Measurements from ENCODE around the gene CRTC1. TPM values are rescaled to one million over a fixed set of nuclear protein-coding genes. Genes with fewer than 3 reads are reported as not detected.

CRTC1 gene
- total and polyA plus RNA-seq, 2 of the 13 experiments (the other 11 are each of a cell fraction or from before 2014, with no cell fraction given): 2.0 to 2.7 TPM

GRCh38 chr19:18777301-18778075 is 94.0 kb downstream of the CRTC1 start:
- Histone ChIP-seq H3K79me2 (ENCODE audit: insufficient read depth, low read length) (no peaks in the 10 kb centered on the region), H3K27ac (ENCODE audit: extremely low read length, insufficient read depth, low read length) (no peak overlapping the region), H3K9ac (ENCODE audit: insufficient read depth, low read depth, low read length) (no peak overlapping the region), H3K4me1 (ENCODE audit: insufficient read depth, low read length) (peaks cover 30% of the 10 kb centered on the region), H3K4me3 (replicated peaks in 1 of 3; ENCODE audit: insufficient read depth in 1 of 3, low read depth in 2 of 3, low read length in 3 of 3) (no peak overlapping the region), H3K27me3 (ENCODE audit: control insufficient read depth in 1 of 2, insufficient read depth in 2 of 2, low read length in 2 of 2) (0 out of 5 replicates have a peak, but pooled peaks cover 0 to 8% of the 10 kb centered on the region in 2 experiments), H3K4me2 (ENCODE audit: low read depth, low read length) (no peak overlapping the region), H2AFZ (ENCODE audit: low read length) (no peak overlapping the region), H3K36me3 (replicated peaks in 1 of 2; ENCODE audit: control insufficient read depth in 1 of 2, insufficient read depth in 2 of 2, low read length in 2 of 2) (no peaks in the 10 kb centered on the region), H4K20me1 (ENCODE audit: insufficient read depth, low read length) (no peaks in the 10 kb centered on the region), H3K9me3 (ENCODE audit: low read length) (no peaks in the 10 kb centered on the region)
- FAIRE-seq: no peak
- no peak for DNase-seq (ENCODE audit: low spot score)
- BruUV-seq (replicated peaks): no TSS peak
- no peak for ATAC-seq
- CTCF ChIA-PET (ENCODE audit: low intra/inter-chr PET ratio, low total read pairs): no interaction called here
- intact Hi-C loops (cut with micrococcal nuclease; ENCODE audit: unreplicated experiment) (no loop called here), in situ Hi-C loops (cut with HindIII; ENCODE audit: extremely low pct_ligation_motif_present, low pct_unique_long_range_greater_than_20kb) (no loop called here)
- 95% methylated on average over 65 of the region's 71 CpGs for WGBS (ENCODE audit: low lambda C conversion rate)
- TF ChIP-seq ZNF674 (CRISPR knock-in tag; IDR thresholded peaks at IDR 0.05; ENCODE audit: low read depth) (no peak), AGO2 (optimal IDR thresholded peaks at IDR 0.05; ENCODE audit: low read depth, low read length) (peak; percentile 90), ZNF251 (CRISPR knock-in tag; IDR thresholded peaks at IDR 0.05) (no peak), AGO1 (IDR thresholded peaks at IDR 0.05; ENCODE audit: low read depth, low read length, poor library complexity, severe bottlenecking) (peak; percentile 43), ZNF180 (CRISPR knock-in tag; IDR thresholded peaks at IDR 0.05; ENCODE audit: borderline replicate concordance, low read depth) (no peak), ZNF557 (CRISPR knock-in tag; IDR thresholded peaks at IDR 0.05) (no peak), SETDB1 (CRISPR knock-in tag; IDR thresholded peaks at IDR 0.05; ENCODE audit: borderline replicate concordance) (no peak), ZNF883 (CRISPR knock-in tag; IDR thresholded peaks at IDR 0.05; ENCODE audit: not compliant biosample characterization) (no peak), PRDM15 (CRISPR knock-in tag; IDR thresholded peaks at IDR 0.05) (no peak), ZNF597 (CRISPR knock-in tag; IDR thresholded peaks at IDR 0.05) (no peak)
- POLR2A ChIA-PET: no interaction called here

Measured in HepG2 (cell line).